Spleen (tissue), 7 donors: ENCODE measurements around the gene WFDC1.

Source experiments
- POLR2A ChIP-seq, 3 donors: fragments of 450-650 bp; IDR thresholded peaks; one replicate each; pipeline ENCODE4 v1.5.1; 2017; ENCODE audit warnings: antibody characterized with exemption in 3 of 3, mild to moderate bottlenecking in 1 of 3
- TF ChIP-seq, protein P1 (sequence below), 11 experiments: fragments of 200-600 bp in 7 of 11; fragments of 450-650 bp in 4 of 11; sonication (generic) in 4 of 11; IDR thresholded peaks in 8 of 11; conservative IDR thresholded peaks in 3 of 11; 1 replicate in 7 of 11; 2 replicates in 4 of 11; pipeline versions ENCODE4 v1.4.0 to v1.8.0; 2016 to 2021; ENCODE audit warnings: antibody characterized with exemption in 11 of 11, inconsistent platforms in 4 of 11, mild to moderate bottlenecking in 1 of 11
- donor health status: DM: no; HTN: no; CAD: no; lungs with moderate emphysema.
- donor health status: DM: no; HTN: no; CAD: no.
- donor health status: DM: no; HTN: no; CAD: no.

DNA sequence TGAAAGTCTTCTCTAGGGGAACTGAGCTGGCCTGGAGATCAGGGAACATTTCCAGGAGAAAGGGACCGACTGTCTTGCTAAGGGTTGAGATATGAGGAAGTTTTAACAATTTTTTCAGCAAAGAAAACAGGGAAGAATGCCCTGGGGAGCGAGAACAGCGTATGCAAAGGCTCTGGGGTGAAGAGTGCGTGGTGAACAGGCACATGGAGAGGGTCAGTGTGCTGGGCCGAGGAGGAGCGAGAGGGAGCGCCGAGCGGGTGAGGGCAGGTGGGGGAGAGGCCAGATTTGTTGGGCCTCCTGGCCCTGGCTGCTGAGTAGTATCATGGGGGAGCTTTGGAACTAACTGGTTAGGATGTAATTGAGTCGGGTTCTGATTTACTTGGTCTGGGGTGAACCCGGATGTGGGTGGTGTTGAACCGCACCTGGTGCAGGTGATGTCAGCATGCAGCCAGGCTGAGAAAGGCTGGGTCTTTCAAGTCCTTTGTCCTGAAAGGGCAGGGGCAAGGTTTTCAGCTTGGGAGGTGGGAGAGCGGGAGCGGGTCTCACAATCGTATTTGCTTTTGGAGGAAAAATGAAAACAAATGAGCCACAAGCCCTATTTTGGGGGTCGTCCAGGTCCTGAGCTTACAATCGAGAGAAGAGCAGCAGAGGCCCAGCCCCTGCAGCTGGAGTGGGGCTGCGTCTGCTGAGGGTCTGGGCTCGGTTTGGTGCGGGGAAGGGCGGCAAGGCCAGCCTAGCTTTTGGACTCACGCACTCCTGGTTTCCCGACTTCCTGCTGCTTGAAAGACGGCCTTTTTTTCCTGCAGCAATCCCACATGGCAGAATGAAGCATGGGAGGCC is 11.1 kb upstream of the WFDC1 start:
- TF ChIP-seq, protein P1, sequence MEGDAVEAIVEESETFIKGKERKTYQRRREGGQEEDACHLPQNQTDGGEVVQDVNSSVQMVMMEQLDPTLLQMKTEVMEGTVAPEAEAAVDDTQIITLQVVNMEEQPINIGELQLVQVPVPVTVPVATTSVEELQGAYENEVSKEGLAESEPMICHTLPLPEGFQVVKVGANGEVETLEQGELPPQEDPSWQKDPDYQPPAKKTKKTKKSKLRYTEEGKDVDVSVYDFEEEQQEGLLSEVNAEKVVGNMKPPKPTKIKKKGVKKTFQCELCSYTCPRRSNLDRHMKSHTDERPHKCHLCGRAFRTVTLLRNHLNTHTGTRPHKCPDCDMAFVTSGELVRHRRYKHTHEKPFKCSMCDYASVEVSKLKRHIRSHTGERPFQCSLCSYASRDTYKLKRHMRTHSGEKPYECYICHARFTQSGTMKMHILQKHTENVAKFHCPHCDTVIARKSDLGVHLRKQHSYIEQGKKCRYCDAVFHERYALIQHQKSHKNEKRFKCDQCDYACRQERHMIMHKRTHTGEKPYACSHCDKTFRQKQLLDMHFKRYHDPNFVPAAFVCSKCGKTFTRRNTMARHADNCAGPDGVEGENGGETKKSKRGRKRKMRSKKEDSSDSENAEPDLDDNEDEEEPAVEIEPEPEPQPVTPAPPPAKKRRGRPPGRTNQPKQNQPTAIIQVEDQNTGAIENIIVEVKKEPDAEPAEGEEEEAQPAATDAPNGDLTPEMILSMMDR (IDR thresholded peaks at IDR 0.05 in 8 of 11, conservative IDR thresholded peaks at IDR 0.05 in 3 of 11), result no peak
- no peak for TF ChIP-seq POLR2A (IDR thresholded peaks at IDR 0.05)
